GM21576 (cell line): Measurements from ENCODE around the gene CNGA3.
"Not testable (repeated sequence)": the region's sequence is repeated elsewhere in the genome, so short reads cannot be mapped to it uniquely, and the experiment has no call there.

Source experiments
- ATAC-seq: cut with Tn5 transposase; IDR thresholded peaks from one replicate; pipeline ENCODE4 v1.9.1; 2021; ENCODE audit warnings: mild to moderate bottlenecking, moderate library complexity; ENCODE audit not compliant: unreplicated experiment

Gene CNGA3

GRCh38 chr2:98346311-98347236 is at the start of gene CNGA3:
Gene CNGA3 (plus strand): TSS chr2:98346456. CDS start chr2:98369976, 23,520 bp downstream.
- ATAC-seq = no peak

DNA sequence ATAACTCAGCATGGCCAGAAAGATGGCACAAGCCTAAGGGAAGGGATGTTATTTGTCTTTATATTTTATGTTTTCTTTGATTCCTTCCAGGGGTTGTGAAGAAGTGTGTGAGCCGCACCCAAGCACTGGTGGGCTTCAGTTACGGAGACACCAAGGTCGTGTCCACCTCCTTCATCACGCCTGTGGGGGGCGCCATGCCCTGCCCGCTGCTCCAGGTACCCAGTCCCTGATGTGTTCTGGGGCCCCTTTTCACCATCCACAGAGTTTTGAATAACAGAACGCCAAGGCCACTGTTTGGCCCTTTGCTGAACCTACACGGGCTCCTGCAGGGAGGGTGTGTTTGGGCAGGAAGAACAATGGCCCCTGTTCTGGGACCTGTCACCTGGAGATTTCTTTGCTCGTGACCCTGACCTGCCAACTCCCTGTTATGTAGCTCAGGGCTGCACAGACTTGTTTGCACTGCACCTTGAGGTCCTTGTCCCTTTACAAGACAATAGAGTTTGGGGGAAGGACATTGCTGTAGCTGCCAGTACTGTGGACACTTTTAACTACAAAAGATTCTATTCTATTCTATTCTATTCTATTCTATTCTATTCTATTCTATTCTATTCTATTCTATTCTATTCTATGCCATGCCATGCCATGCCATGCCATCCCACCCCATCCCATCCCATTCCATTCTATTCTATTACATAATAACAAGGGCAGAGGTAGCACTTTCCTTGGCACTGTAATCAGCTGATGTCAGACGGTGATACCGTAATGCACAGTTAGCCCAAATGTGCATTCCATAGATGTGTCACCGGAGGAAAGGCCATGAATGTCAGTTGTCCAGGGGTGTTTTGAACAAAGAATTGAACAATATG is 48.2 kb upstream of the CNGA3 start:
- no peak for ATAC-seq

DNA sequence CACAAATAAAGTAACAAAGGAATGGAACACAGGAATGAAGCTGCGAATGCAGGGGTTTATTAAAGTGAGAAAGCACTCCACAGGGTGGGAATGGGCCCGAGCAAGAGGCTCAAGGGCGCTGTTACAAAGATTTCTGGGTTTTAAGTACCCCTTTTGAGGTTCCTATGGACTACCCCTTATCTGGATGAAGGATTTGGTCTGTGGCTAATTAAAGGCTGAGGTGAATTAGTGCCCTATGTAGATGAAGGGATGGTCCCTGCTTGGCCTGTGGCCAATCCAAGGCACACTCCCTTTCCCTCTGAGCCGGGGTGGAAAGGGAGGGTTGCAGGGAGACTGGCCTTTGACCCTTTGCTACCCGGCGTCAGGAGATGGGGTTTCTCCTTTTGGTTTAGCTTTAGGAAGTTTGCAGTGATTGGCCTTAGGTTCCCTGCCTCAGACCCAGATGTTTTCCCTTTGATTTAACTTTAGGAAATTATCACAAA is 47.5 kb upstream of the CNGA3 start:
- no peak for ATAC-seq

- ATAC-seq = no peak
Observed at GRCh38 chr2:98299211-98299905, 46.9 kb upstream of the CNGA3 start.

DNA sequence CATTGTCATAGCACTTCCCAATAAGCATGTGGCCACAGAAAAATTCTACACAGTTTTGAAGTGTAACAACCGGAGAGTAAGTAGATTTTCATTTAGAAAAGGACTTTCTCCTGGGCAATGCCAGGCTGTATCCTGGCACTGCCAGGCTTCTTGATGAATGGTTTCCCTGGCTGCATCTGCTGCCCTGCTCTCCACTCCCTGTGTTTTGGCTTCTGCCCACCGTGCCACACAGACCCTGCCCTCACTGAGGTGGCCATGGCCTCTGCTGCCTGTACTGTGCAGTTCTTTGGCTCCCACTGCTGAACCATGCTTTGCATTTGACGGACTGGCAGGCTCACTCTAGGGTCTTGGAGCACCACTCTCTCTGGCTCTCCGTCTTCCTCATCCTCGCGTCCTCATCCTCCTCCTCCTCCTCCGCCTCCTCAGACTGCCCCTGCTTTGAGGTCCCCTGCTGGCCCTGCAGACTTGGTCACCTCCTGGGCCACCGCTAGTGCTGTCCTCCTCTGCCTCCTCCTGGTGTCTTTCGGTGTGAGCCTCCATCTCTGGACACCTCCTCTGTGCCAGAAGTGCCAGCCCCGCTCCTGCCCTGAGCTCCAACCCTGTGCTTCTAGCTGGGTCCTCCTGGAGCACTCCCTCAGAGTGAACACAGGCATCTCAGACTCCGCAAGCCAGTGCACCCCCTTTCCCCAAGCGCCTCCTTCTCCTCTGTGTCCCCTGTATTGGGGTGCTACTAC is 45.9 kb upstream of the CNGA3 start:
- no peak for ATAC-seq

GRCh38 chr2:98301469-98301868 is 44.8 kb upstream of the CNGA3 start:
- no peak for ATAC-seq

- ATAC-seq = not testable (repeated sequence)
Observed at GRCh38 chr2:98307131-98307696, 39.0 kb upstream of the CNGA3 start.

DNA sequence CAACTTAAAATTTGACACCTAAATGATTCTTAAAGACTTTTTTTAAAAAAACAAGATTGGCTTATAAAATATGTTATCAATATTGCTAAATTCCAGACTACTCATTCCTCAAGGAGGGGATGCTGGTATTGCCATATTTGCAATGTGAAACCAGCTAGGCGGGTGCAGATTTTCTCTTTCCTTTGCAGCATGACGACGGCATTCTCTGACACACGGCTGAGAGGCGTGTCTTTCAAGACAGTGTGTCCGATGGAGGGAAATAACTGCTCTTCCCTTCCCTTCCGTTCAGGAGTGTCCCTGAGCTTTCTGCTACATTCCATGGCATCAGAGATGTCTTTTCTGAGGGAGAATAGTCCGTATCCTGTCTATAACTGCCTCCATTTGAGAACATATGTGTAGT is 38.2 kb upstream of the CNGA3 start:
- ATAC-seq = no peak

DNA sequence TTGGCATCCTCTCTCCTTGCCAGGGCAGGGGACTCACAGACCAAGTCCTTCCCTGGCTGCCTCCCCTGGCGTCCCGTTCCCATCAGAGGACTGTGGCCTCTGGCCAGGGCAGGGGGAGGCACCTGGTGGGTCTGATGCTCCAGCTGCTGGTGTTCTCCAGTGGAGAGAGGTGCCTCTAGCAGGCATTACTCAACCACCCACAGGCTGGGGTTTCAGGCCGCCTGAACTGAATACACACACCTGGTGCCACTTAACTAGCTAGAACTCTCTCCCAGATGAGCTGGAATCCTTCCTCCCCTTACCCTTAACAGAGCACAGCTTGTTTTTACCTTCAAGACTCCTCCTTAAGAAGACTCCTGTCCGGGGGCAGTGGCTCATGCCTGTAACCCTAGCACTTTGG is 37.7 kb upstream of the CNGA3 start:
- ATAC-seq = no peak

- no peak for ATAC-seq
Observed at GRCh38 chr2:98309580-98309979, 36.7 kb upstream of the CNGA3 start.

DNA sequence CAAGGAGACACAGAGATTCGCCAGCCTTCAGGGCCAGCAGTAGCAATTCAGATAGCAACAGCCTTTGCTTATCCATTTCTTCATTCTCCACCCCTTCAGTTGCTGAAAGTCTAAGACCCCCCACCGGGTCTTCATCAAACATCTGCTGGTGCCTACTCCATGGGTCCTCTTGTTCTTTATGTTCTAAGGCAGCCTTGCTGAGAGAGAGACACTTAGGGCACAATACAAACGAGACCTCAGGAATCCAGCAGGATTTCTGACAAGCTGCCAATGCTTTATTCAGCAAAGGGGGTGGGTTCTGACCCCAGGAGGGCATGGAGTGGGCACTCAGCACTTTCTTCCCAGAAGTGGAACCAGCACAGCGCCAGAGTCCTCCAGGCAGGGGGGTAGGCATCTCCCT is 36.2 kb upstream of the CNGA3 start:
- ATAC-seq = no peak

DNA sequence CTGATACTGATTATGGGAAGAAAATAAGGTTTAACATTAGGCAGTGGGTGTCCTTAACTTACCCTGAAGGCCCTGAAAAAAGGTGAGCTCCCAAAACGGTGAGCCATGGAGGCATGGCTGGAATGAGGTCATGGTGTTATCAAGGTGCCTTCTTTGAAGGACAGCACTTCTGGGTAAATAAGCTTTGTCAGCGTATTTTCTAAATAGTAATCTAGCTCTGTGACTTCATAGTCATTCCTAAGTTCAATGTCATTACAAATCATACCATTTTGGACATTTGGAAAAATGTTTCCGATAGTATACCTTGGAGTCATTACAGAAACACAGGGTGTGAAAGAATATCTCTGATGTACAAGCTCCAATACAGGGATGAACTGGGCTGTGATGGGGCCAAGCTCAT is 35.2 kb upstream of the CNGA3 start:
- ATAC-seq = no peak

DNA sequence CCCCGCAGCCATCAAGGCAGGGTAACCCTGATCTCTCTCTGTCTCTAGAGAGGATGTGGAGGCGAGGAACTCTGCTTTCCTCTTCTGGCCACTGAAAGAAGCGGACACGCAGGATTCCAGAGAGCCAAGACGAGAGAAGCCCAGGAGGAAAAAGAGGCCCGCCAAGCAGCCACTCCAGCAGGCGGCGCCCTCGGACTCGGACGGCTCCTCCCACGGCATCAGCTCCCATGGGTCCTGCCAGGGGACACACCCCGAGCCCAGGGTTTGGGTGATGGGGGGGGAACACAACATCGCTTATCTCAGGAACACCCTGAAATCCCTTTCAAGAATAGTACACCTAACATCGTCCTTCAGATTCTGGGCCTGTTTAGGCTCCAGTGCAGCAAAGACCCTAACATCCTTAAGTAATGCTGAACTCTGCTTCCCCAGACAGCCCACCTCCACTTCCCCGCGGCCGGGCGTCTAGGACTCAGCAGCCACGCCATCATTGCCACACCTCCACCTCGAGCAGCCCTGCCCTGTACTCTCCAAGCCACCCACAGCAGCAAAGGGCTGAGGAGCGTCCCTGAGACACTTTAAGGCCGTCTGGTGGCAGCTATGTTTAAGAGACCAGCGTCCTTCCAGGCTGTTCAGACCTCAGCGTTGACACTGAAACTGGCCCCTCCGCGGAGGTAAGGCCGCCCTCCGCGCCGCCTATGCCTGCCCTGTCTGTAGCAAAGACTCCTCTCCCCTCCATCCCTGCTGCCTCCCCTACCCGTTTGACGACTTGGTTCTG is 34.3 kb upstream of the CNGA3 start:
- no peak for ATAC-seq

DNA sequence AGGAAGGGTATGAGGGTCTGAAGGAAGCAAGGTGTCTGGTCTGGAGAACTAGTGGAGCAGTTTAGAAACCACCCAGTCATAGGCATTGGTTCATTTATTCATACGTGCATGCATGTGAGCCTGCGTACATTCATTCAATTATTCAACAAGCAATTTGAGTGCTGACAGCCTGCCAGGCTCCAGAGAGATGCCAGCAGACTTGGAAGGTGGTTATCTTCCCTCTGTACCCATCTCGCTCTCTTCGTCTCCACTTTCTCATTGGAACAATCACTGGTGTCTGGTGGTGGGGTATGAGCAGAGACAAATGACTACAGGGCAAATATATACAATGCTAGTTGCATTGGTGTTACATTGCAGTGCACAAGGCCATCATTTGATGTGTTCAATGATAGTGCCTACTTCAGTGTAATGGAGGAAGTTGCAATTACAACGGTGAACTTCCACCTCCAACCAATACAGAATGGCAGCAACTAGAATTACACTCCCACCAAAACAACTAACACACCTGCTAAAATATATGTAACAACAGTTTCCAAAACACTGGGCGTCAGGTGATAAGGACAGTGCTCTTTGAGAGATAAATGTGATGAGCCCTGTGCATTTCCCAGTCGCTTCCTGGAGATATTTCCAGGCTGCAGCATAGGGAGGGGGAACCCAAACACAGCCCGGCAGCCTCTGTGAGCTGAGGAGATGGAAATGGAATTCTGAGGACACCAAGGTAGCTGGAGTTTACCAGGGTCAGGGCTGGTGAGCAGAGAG is 32.6 kb upstream of the CNGA3 start:
- ATAC-seq = no peak

DNA sequence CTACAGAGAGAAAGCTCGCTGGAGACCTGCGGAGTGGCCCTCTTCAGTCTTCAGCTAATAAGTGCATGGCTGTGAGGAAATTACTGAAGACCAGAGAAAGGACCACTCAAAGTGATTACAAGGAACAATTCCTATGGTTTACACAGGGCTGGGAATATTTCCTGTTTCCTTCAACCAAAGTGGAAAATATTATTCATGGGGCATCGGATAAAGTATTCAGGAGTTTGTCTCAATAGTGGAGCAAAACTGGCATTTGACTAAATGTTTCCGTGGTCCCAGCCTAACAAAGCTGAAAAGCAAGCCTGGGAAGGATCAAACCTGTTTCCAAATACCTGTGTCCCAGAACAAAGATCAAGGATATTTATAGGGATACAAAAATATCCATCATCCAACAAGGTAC is 32.0 kb upstream of the CNGA3 start:
- ATAC-seq = no peak

- no peak for ATAC-seq
Observed at GRCh38 chr2:98315957-98316356, 30.3 kb upstream of the CNGA3 start.

DNA sequence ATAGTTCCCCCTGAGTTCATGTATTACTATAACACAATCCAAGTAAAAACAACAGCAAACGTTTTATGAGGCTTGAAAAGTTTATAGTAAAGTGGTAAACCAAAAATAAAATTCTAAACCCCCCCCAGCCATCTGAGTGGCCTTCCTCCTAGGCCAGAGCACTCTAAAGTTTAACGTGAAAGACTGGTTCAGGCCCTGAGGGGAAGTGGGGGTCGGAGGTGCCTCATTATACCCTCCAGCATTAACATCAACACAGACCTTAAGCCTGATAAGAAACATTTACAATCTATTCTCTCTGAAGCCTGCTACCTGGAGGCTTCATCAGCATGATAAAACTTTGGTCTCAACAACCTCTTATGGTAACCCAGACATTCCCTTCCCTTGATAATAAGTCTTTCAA is 29.0 kb upstream of the CNGA3 start:
- ATAC-seq = no peak

GRCh38 chr2:98320171-98320570 is 26.1 kb upstream of the CNGA3 start:
- ATAC-seq = not testable (repeated sequence)

DNA sequence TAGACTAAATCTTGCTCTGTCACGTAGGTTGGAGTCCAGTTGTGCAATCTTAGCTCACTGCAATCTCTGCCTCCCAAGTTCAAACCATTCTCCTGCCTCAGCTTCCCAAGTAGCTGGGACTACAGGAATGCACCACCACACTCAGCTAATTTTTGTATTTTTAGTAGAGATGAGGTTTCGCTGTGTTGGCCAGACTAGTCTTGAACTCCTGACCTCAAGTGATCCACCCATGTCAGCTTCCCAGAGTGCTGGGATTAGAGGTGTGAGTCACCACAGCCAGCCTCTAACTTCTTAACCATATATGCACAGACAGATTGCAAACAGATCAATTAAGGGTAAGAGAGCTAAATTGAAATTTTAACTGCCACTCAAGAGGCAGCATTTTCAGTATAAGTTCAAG is 22.1 kb upstream of the CNGA3 start:
- ATAC-seq = no peak
